HG03342 (cell line): ENCODE data around the gene EIF6.

Experiments
- ATAC-seq: cut with Tn5 transposase; IDR thresholded peaks from one replicate; pipeline ENCODE4 v1.9.1; 2021; ENCODE audit warnings: mild to moderate bottlenecking, moderate library complexity; ENCODE audit not compliant: unreplicated experiment

EIF6 gene

GRCh38 chr20:35232575-35232974, 52.0 kb downstream of the EIF6 start:
- ATAC-seq = no peak
